Activated CD8-positive, alpha-beta memory T cell treated with anti-CD3 and anti-CD28 coated beads, Interleukin-2, amount 50 U/mL, for 1 hour (primary cell): ENCODE data around the gene GAL3ST3.
"Not testable (repeated sequence)": the region's sequence is repeated elsewhere in the genome, so short reads cannot be mapped to it uniquely, and the experiment has no call there.

Source experiments
- DNase-seq: peaks from one replicate; pipeline ENCODE4 v3.0.0-alpha.2; 2020; ENCODE audit errors: extremely low read depth

The GAL3ST3 gene

GRCh38 chr11:66012946-66013761 is 35.8 kb downstream of the GAL3ST3 start:
- DNase-seq, result no peak

- DNase-seq, result no peak
These were observed 36.5 kb downstream of the GAL3ST3 start for GRCh38 chr11:66012371-66012945.

GRCh38 chr11:66011785-66012303 is 37.1 kb downstream of the GAL3ST3 start, which contains the start of gene CST6:
TSS of gene CST6 (plus strand) at chr11:66012008. CDS start at chr11:66012045, 37 bp downstream.
- DNase-seq, result no peak

GRCh38 chr11:66011239-66011784 is 37.6 kb downstream of the GAL3ST3 start:
- no peak for DNase-seq

- not testable (repeated sequence) for DNase-seq
These were observed 38.9 kb downstream of the GAL3ST3 start for GRCh38 chr11:66010036-66010435.

GRCh38 chr11:66008468-66009101 is 40.4 kb downstream of the GAL3ST3 start:
- no peak for DNase-seq

- DNase-seq, result no peak
These were observed 40.9 kb downstream of the GAL3ST3 start for GRCh38 chr11:66008095-66008467.

- DNase-seq, result no peak
These were observed 41.7 kb downstream of the GAL3ST3 start for GRCh38 chr11:66007201-66007634.

- DNase-seq, result no peak
These were observed 42.1 kb downstream of the GAL3ST3 start for GRCh38 chr11:66006891-66007176.

GRCh38 chr11:66006134-66006890 is 42.6 kb downstream of the GAL3ST3 start:
- no peak for DNase-seq

GRCh38 chr11:66004186-66004585 is 44.8 kb downstream of the GAL3ST3 start:
- DNase-seq, result no peak

GRCh38 chr11:66003291-66003690 is 45.7 kb downstream of the GAL3ST3 start:
- no peak for DNase-seq

GRCh38 chr11:66002648-66003225 is 46.2 kb downstream of the GAL3ST3 start:
- DNase-seq, result no peak

GRCh38 chr11:66001942-66002647 is 46.9 kb downstream of the GAL3ST3 start, which contains the start of the genes BANF1 and EIF1AD:
TSS of gene BANF1 (plus strand) at chr11:66002503. CDS start at chr11:66003251, 748 bp downstream.
TSS of gene EIF1AD (minus strand) at chr11:66002157. CDS start at chr11:66000389, 1,768 bp downstream.
- peak; percentile 86 for DNase-seq

- DNase-seq, result no peak
These were observed 51.7 kb downstream of the GAL3ST3 start for GRCh38 chr11:65997286-65997685.

- no peak for DNase-seq
These were observed 56.9 kb downstream of the GAL3ST3 start for GRCh38 chr11:65992056-65992455.
